ENCODE results near the gene FEM1A.

FEM1A gene

GRCh38 chr19:4749870-4750590, 41.5 kb upstream of the FEM1A start:
- no peak for DNase-seq (ENCODE audit: extremely low read depth, low read depth)
- no peak for TF ChIP-seq CTCF (IDR thresholded peaks at IDR 0.05; ENCODE audit: low read depth, low read length)

- TF ChIP-seq CTCF (IDR thresholded peaks at IDR 0.05; ENCODE audit: low read depth, low read length) = no peak
- peak; percentile 8 for DNase-seq (ENCODE audit: extremely low read depth, low read depth)
Observed at GRCh38 chr19:4754248-4754647, 37.3 kb upstream of the FEM1A start.

- DNase-seq (ENCODE audit: extremely low read depth, low read depth) = no peak
- TF ChIP-seq CTCF (IDR thresholded peaks at IDR 0.05; ENCODE audit: low read depth, low read length) = no peak
Observed at GRCh38 chr19:4755459-4755858, 36.1 kb upstream of the FEM1A start.

GRCh38 chr19:4758082-4758481, 33.5 kb upstream of the FEM1A start:
- TF ChIP-seq CTCF (IDR thresholded peaks at IDR 0.05; ENCODE audit: low read depth, low read length) = no peak
- no peak for DNase-seq (ENCODE audit: extremely low read depth, low read depth)

- no peak for DNase-seq (ENCODE audit: extremely low read depth, low read depth)
- no peak for TF ChIP-seq CTCF (IDR thresholded peaks at IDR 0.05; ENCODE audit: low read depth, low read length)
Observed at GRCh38 chr19:4758659-4759058, 32.9 kb upstream of the FEM1A start.

GRCh38 chr19:4759388-4760284, 31.9 kb upstream of the FEM1A start:
- peak; percentile 61 for DNase-seq (ENCODE audit: extremely low read depth, low read depth)
- TF ChIP-seq CTCF (IDR thresholded peaks at IDR 0.05; ENCODE audit: low read depth, low read length) = no peak

- DNase-seq (ENCODE audit: extremely low read depth, low read depth) = no peak
- no peak for TF ChIP-seq CTCF (IDR thresholded peaks at IDR 0.05; ENCODE audit: low read depth, low read length)
Observed at GRCh38 chr19:4760285-4760650, 31.3 kb upstream of the FEM1A start.
